ENCODE measurements around the gene PIK3R6. TPM values are rescaled to one million over a fixed set of nuclear protein-coding genes. Genes with fewer than 3 reads are reported as not detected.
A peak's percentile ranks its signal among the peaks of the same experiment; 100 is the strongest.
"Not testable (repeated sequence)": the region's sequence is repeated elsewhere in the genome, so short reads cannot be mapped to it uniquely, and the experiment has no call there.

Gene PIK3R6
- total RNA-seq, 1 experiment from 2014 or later = not detected

DNA sequence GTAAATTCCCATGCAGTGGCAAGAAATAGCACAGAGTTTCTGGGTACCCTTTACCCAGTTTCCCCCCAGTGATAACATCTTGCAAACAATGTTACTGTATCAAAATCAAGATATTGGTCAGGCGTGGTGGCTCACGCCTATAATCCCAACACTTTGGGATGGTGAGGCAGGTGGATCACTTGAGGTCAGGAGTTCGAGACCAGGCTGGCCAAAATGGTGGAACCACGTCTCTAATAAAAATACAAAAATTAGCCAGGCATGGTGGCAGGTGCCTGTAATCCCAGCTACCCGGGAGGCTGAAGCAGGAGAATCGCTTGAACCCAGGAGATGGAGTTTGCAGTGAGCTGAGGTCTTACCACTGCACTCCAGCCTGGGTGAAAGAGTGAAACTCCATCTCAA, 11.3 kb downstream of the PIK3R6 start:
- not testable (repeated sequence) for H3K9me3 ChIP-seq (replicated peaks); H3K4me3 ChIP-seq; H3K27ac ChIP-seq; H3K36me3 ChIP-seq; H3K4me1 ChIP-seq; H3K27me3 ChIP-seq; DNase-seq

GRCh38 chr17:8855477-8856204, 11.8 kb downstream of the PIK3R6 start:
- H3K4me1 ChIP-seq = no peaks in the 10 kb centered on the region
- H3K4me3 ChIP-seq = no peak overlapping the region
- no peaks in the 10 kb centered on the region for H3K9me3 ChIP-seq (replicated peaks)
- H3K27me3 ChIP-seq = no peaks in the 10 kb centered on the region
- H3K36me3 ChIP-seq = no peaks in the 10 kb centered on the region
- no peak for DNase-seq
- H3K27ac ChIP-seq = no peak overlapping the region

- no peak overlapping the region for H3K27ac ChIP-seq
- no peaks in the 10 kb centered on the region for H3K9me3 ChIP-seq (replicated peaks)
- no peak overlapping the region for H3K4me3 ChIP-seq
- no peaks in the 10 kb centered on the region for H3K4me1 ChIP-seq
- DNase-seq = no peak
- H3K36me3 ChIP-seq = no peaks in the 10 kb centered on the region
- H3K27me3 ChIP-seq = no peaks in the 10 kb centered on the region
These were observed 15.9 kb downstream of the PIK3R6 start for GRCh38 chr17:8851600-8851999.

DNA sequence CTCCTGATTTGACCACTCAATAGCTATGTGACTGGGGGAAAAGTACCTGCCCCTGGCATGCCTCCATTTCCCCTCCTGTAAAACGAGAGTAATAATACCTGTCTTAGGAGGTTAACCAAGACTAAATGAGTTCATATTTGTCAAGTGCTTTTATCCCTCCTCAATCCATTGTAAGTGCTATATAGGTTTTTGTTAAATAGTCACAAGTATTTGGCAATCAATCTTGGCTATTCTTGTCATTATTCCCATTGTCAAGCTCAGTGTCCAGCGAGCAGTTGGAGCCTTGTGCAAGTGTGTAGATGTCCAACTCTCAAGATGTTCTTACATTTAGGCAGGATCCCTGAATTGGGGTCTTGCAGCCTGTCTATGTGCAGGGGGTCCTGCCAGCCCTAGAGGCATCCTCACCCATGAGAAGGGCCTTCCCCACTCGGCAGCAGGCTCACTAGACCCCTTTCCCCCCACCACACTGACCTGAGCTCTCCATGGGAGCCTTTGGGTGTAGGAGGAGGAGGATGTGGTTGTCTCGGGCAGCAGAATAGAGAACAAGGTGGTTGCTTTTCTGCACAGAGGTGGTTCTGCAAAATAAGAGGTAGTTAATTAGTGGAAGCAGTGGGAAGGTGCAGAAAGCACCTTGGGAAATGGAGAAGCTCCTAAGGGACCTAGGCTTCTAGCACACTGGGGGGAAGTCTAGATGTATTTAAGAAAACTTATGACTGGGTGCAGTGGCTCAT, 18.0 kb downstream of the PIK3R6 start:
- H3K9me3 ChIP-seq (replicated peaks) = no peaks in the 10 kb centered on the region
- no peaks in the 10 kb centered on the region for H3K27me3 ChIP-seq
- DNase-seq = no peak
- no peaks in the 10 kb centered on the region for H3K4me1 ChIP-seq
- H3K27ac ChIP-seq = no peak overlapping the region
- no peaks in the 10 kb centered on the region for H3K36me3 ChIP-seq
- H3K4me3 ChIP-seq = no peak overlapping the region

GRCh38 chr17:8847891-8848290, 19.6 kb downstream of the PIK3R6 start:
- Histone ChIP-seq H3K9me3 (replicated peaks) (no peaks in the 10 kb centered on the region), H3K4me1 (no peaks in the 10 kb centered on the region), H3K36me3 (no peaks in the 10 kb centered on the region), H3K27me3 (no peaks in the 10 kb centered on the region), H3K27ac (no peak overlapping the region), H3K4me3 (no peak overlapping the region)
- no peak for DNase-seq

GRCh38 chr17:8846768-8847211, 20.7 kb downstream of the PIK3R6 start:
- no peaks in the 10 kb centered on the region for H3K9me3 ChIP-seq (replicated peaks)
- DNase-seq = peak in 1 of 2 experiments; percentile 24
- no peaks in the 10 kb centered on the region for H3K36me3 ChIP-seq
- H3K4me3 ChIP-seq = no peak overlapping the region
- no peaks in the 10 kb centered on the region for H3K4me1 ChIP-seq
- H3K27ac ChIP-seq = no peak overlapping the region
- no peaks in the 10 kb centered on the region for H3K27me3 ChIP-seq

DNA sequence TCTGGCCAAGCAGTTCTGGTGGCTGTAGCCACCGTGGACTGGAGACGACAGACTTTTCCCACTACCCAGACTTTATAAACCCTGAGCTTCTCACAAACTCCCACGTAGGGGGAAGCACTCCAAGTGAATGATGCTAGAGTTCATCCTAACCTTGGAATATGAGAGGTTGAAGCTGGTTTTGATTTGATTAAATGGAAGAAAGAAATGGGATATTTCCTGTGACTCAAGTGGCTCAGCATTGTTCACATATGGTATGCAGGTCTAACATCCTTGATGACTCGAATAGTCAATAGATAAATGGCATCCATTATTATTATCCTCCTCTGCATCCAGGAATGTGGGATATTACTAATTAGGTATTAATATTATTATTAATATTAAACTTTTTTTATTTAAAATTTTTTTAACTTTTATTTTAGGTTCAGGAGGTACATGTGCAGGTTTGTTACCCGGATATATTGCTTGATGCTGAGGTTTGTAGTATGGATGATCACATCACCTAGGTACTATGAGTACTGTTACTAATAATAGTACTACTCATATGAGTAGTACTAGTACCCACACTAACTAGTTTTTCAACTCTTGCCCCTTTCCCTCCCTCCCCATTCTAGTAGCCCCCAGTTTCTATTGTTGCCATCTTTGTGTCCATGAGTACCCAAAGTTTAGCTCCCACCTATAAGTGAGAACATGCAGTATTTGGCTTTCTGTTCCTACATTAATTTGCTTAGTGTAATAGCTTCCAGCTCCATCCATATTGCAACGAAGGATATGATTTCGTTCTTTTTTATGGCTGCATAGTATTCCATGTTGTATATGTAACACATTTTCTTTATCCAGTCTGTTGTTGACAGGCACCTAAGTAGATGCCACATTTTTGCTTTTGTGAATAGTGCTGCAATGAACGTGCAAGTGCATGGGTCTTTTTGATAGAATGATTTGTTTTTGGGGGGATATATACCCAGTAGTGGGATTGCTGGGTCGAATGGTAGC, 22.9 kb downstream of the PIK3R6 start:
- DNase-seq = no peak
- Histone ChIP-seq H3K36me3 (no peaks in the 10 kb centered on the region), H3K27me3 (no peaks in the 10 kb centered on the region), H3K27ac (no peak overlapping the region), H3K9me3 (replicated peaks) (no peaks in the 10 kb centered on the region), H3K4me1 (no peaks in the 10 kb centered on the region), H3K4me3 (no peak overlapping the region)

GRCh38 chr17:8843344-8843743, 24.1 kb downstream of the PIK3R6 start:
- Histone ChIP-seq H3K9me3 (replicated peaks) (no peaks in the 10 kb centered on the region), H3K27ac (no peak overlapping the region), H3K4me3 (no peak overlapping the region), H3K27me3 (no peaks in the 10 kb centered on the region), H3K4me1 (no peaks in the 10 kb centered on the region), H3K36me3 (no peaks in the 10 kb centered on the region)
- DNase-seq = no peak

- Histone ChIP-seq H3K36me3 (no peaks in the 10 kb centered on the region), H3K9me3 (replicated peaks) (no peaks in the 10 kb centered on the region), H3K27ac (no peak overlapping the region), H3K4me3 (no peak overlapping the region), H3K27me3 (no peaks in the 10 kb centered on the region), H3K4me1 (no peaks in the 10 kb centered on the region)
- DNase-seq = no peak
These were observed 25.6 kb downstream of the PIK3R6 start for GRCh38 chr17:8841844-8842243.

DNA sequence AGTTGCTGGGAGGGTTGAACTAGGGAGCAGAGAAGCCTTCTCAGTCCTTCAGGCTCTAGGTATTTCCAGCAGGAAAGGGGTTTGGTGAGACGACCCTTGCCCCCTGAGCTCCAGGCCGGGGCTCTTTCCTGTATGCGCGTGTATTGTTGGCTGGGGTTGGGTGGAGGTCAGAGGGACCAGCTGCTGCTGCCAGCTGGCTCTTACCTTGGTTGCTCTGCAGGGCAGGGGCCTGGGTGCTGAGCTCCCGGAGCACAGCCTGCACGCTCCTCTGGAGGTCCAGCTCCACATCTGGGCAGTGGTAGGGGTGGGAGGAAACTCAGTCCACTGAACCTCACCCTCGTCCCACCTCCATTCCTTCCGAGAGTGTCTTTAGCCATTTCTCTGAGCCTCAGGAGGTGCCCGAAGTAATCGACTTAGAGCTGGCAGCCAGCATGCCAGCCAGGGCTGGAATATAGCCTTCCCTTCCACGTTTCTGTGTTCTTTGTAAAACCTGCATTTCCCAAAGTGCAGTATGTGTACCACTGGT, 28.0 kb downstream of the PIK3R6 start:
- H3K27ac ChIP-seq = no peak overlapping the region
- no peak for DNase-seq
- no peaks in the 10 kb centered on the region for H3K9me3 ChIP-seq (replicated peaks)

DNA sequence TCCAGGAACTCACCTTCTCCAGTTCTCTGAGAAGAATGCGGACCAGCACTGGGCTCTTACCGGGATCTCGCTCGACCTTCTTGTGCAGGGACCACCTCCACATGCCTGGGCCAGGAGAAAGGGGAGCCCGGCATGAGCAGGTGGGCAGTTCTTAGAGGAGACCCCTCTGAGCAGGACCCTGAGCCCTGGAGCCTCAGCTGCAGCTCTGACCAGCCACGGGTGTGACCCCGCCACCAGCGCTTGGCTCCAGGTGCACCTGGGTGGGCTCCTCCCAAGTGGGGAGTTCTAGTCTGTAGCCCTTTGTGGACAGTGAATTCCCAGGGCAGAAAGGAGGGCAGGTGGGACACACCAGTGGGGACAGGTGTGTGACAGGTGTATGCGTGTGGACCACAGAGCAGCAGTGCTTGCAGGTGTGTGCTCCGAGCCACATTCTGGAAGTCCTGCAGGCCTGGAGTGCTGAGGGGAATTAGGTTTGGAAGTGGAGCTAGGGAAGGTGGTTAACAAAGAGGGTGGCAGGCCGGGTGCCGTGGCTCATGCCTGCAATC, 28.9 kb downstream of the PIK3R6 start:
- H3K27ac ChIP-seq = no peak overlapping the region
- no peaks in the 10 kb centered on the region for H3K27me3 ChIP-seq
- no peaks in the 10 kb centered on the region for H3K9me3 ChIP-seq (replicated peaks)
- no peaks in the 10 kb centered on the region for H3K36me3 ChIP-seq
- no peak overlapping the region for H3K4me3 ChIP-seq
- no peaks in the 10 kb centered on the region for H3K4me1 ChIP-seq
- no peak for DNase-seq

More for the DNA sequence above, 28.0 kb downstream of the PIK3R6 start:
- Histone ChIP-seq H3K4me1 (no peaks in the 10 kb centered on the region), H3K4me3 (no peak overlapping the region), H3K27me3 (no peaks in the 10 kb centered on the region), H3K36me3 (no peaks in the 10 kb centered on the region)

- Histone ChIP-seq H3K4me3 (no peak overlapping the region), H3K27me3 (no peaks in the 10 kb centered on the region), H3K27ac (no peak overlapping the region), H3K9me3 (replicated peaks) (no peaks in the 10 kb centered on the region), H3K36me3 (no peaks in the 10 kb centered on the region), H3K4me1 (no peaks in the 10 kb centered on the region)
- no peak for DNase-seq
These were observed 29.9 kb downstream of the PIK3R6 start for GRCh38 chr17:8837563-8838075.

DNA sequence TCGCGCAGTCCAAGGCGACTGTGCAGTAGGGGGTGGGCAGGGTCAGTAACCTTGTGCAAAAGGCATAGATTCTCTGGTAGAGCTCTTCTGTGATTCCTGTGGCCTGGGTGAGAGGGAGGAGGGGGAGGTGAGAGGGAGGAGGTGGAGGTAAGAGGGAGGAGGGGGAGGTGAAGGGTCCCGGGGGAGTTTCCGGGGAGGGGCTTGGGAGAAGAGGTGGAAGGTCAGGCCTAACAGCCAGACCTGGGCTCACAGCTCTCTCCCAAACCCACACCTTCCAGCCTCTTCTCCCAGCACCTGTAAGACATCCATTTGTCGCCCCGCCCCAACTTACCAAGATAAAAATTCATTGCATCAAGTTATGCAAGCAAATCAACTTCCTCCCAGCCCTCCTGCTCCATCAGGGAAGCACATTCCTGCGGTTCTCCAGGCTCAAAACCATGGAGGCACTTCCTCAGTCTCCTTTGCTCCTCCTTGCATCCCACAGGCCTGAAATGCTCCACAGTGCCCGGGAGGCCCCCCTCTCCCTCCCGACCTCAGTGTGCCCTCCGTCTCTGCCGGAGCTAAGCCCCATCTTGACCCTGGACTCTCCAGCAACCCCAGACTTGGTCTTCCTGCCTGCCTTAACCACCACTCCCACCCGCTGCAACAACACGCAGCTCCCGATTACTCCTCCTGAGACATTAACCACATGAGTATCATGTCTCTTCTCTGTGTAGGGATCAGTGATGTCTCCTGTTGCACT, 30.5 kb downstream of the PIK3R6 start:
- Histone ChIP-seq H3K36me3 (no peaks in the 10 kb centered on the region), H3K4me1 (no peaks in the 10 kb centered on the region), H3K9me3 (replicated peaks) (no peaks in the 10 kb centered on the region), H3K27me3 (no peaks in the 10 kb centered on the region), H3K27ac (no peak overlapping the region), H3K4me3 (no peak overlapping the region)
- no peak for DNase-seq
